ENCODE results near the gene CAMK2B.

GRCh38 chr7:44191171-44191570, 134.2 kb downstream of the CAMK2B start:
- TF ChIP-seq EZH2phosphoT487 (IDR thresholded peaks at IDR 0.05), result no peak
- TF ChIP-seq EZH2 (IDR thresholded peaks at IDR 0.05), result no peak
- TF ChIP-seq CTCF (IDR thresholded peaks at IDR 0.05), result no peak
